HuH-7 (cell line): ENCODE data around the gene PHF2.

Experiments
- DNase-seq: peaks from one replicate; pipeline ENCODE4 v3.0.0; 2011; ENCODE audit warnings: low spot score

PHF2 gene

DNA sequence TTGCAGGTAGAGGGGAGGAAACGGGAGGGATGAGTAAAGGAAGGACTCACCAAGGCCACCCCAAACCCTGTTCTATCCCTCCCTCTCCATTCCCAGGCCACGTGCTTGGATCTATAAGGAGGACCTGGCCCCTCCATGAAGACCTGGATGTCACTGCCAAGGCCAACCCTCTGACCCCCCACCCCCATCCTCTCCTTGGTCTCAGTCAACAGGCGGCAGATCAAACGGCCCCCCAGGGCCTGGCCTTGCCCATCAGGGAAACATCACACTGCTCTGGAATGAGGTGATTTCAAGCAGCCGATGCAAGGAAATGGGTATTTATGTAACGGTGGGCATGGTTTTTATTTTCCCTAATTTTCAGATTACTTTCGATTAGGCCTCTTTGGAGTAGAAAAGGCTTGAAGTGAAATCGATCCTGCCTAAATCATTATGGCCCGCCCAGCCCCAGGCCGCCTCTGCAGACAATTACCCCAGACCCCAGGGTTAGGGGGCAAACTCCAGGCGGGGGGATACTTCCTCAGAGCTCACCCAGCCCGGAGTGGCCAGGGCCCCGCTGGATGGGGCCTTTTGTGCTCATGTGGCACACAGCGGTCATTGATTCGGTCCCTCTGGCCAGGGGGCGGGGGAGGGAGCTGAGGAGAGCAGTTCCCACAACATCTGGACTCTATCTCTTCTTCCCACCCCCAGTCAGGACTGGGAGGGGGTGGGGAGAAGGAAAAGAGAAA is 125.3 kb downstream of the PHF2 start:
- DNase-seq, result no peak

DNA sequence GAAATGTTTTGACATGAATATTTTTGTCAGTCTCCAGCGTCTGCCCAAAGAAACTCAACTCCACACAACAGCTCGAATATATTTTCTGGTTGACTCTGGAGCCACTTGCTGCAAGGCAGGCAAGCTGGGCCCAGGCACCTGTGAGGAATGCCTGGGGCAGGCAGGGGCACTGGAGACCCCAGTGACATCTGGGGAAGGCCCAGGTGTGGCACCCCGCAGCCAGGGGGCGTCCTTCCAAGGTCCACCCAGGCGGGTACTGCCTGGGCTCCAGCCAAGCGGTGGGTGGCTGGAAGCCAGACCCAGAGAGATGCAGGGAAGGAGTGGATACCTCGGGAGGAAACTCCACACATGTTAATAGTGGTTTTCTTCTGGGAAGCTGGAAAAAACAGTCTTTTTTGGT is 125.9 kb downstream of the PHF2 start:
- no peak for DNase-seq

DNA sequence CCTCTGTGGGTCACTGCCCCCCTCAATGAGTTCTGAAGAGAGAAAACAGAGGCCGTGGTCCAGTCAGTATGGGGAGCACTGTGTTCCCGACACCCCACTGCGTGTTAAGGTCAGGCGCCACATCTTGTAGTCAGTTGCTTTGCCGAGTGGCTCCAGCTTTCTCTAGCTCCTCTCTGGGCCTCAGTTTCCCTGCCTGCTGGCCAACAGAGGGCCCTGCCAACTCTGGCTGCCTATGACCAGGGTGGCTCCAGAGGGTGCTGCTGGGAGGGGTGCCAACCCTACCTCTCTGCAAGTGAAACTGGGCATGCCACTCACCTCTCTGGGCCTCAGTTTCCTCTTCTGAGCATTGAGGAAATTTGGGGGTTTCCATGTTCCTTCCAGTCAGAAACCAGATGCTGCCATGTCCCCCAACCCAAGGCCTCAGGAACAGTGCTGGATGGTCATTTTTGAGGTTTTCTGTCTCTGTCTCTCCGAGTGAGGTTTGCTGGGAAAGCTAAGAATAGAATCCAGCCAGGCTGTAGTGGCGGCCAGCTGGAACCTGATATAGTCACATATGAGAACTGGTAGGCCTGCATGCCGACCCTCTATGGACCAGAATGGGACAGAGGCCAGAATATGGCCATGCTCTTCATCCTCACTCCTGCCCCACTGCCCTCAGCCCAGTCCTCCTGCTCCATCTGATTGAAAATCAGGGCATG is 132.1 kb downstream of the PHF2 start:
- DNase-seq, result no peak

- no peak for DNase-seq
These were observed 132.6 kb downstream of the PHF2 start for GRCh38 chr9:93708987-93709302.

- DNase-seq, result no peak
These were observed 133.4 kb downstream of the PHF2 start for GRCh38 chr9:93709600-93710369.

DNA sequence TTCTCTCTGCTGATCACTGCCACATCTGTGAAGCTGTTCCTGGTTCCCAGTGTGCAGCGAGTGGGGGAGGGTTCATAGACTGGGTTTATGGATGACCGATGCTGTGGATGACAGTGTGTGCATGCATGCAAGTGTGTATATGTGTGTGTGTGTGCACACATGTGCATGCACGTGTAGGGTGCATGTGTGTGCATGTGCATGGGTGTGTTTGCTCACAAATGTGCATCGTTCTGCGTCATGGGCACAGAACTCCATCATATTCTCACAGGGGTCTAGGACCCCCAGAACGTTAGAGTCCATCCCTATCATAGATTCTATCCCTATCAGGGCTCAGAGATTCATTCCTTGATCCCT is 134.0 kb downstream of the PHF2 start:
- no peak for DNase-seq

GRCh38 chr9:93711002-93711401 is 134.6 kb downstream of the PHF2 start:
- no peak for DNase-seq

GRCh38 chr9:93712896-93713295 is 136.5 kb downstream of the PHF2 start:
- DNase-seq, result no peak

- DNase-seq, result no peak
These were observed 137.3 kb downstream of the PHF2 start for GRCh38 chr9:93713716-93714115.

DNA sequence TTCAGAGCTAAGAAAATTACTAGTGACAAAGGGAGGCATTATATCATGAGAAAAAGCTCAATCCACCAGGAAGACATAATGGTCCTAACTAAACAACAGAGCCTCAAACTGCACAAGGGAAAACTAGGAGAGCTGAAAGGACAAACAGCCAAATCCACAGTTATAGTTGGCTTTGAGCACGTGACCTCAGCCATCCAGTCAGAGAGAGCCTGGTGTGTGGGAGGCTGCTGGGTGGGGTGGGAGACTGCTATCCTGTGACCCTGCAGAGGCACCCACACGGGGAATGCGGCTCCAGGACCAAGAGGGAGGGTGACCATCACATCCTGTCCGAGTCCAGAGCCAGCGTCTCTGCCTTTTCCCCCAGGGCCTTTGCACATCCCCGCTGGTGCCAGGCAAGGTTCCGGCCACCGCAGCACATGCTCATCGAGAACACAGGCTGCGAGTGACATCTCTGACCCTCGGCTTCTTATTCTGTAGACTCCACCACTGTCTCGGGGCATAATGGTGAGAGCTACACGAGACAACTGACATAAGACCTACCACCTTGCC is 145.1 kb downstream of the PHF2 start:
- DNase-seq, result no peak

DNA sequence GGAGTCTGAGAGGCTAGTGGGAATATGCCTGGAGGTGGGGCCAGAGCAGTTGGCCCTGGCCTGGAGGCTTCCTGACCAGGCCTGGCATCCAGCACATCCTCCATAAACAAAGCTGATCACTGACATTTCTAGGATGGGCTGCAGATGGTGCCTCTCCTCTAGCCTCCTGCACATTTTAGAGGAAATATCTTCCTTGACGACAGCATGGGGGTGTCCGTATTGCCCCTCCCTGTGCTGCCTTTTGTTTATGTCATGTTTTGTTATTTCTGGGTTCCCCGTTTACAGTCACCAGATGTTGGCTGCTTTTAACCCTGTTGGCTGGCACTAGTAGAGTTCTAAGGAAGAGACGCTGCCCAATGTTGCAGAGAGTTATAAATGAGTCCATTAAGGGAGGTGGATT is 148.5 kb downstream of the PHF2 start:
- DNase-seq, result no peak

GRCh38 chr9:93725382-93725781 is 149.0 kb downstream of the PHF2 start:
- no peak for DNase-seq

- DNase-seq, result no peak
These were observed 149.8 kb downstream of the PHF2 start for GRCh38 chr9:93726147-93726546.
